SK-N-SH (cell line): ENCODE data around the gene DYNLT2B. TPM values are rescaled to one million over a fixed set of nuclear protein-coding genes. Genes with fewer than 3 reads are reported as not detected.
A peak's percentile ranks its signal among the peaks of the same experiment; 100 is the strongest.
"Not testable (repeated sequence)": the region's sequence is repeated elsewhere in the genome, so short reads cannot be mapped to it uniquely, and the experiment has no call there.

Experiments used
- CTCF ChIA-PET: fragments of 300-600, 350-600 bp; formaldehyde crosslinking; extraction: SDS; loops from one replicate; lab custom pipeline; 2021; lab: Yijun Ruan, JAX
- POLR2A ChIA-PET: fragments of 350-600 bp; sonication (Branson Sonifier 250); formaldehyde crosslinking; extraction: SDS; loops from one replicate; lab custom pipeline; 2020; ENCODE audit warnings: antibody characterized with exemption, inconsistent platforms; lab: Yijun Ruan, JAX
- DNase-seq: peaks from one replicate; pipeline ENCODE4 v3.0.0; 2012
- H2AFZ ChIP-seq: fragments of 200-600 bp; sonication (generic); 2 replicates; pipeline ENCODE4 v1.8.1; 2016; ENCODE audit warnings: antibody characterized with exemption, mild to moderate bottlenecking, low read depth
- H3F3A ChIP-seq: fragments of 200-600 bp; sonication (generic); replicated peaks from 2 replicates; pipeline ENCODE3; 2016; ENCODE audit warnings: antibody characterized with exemption, mild to moderate bottlenecking; ENCODE audit not compliant: insufficient read depth
- H3K27ac ChIP-seq, 2 experiments: fragments of 200-500 bp in 1 of 2; fragments of 200-600 bp in 1 of 2; sonication (Bioruptor generic) in 1 of 2; sonication (generic), shearing (Covaris generic) in 1 of 2; 2 replicates each; pipeline versions ENCODE4 v1.5.1 to v1.6.1; 2014 to 2016; ENCODE audit warnings: low read depth in 2 of 2, inconsistent platforms in 1 of 2, low read length in 1 of 2, mild to moderate bottlenecking in 1 of 2, mixed read lengths in 1 of 2
- H3K27me3 ChIP-seq: fragments of 200-600 bp; sonication (generic), shearing (Covaris generic); 2 replicates; pipeline ENCODE4 v1.6.1; 2016; ENCODE audit warnings: mixed run types; ENCODE audit not compliant: insufficient read depth
- H3K36me3 ChIP-seq, 2 experiments: fragments of 200-500 bp in 1 of 2; fragments of 200-600 bp in 1 of 2; sonication (Bioruptor generic) in 1 of 2; sonication (generic) in 1 of 2; replicated peaks in 1 of 2; 2 replicates each; pipeline versions ENCODE3 to v1.5.1; 2014 to 2016; ENCODE audit warnings: low read length in 1 of 2, mild to moderate bottlenecking in 1 of 2; ENCODE audit not compliant: insufficient read depth in 2 of 2, control insufficient read depth in 1 of 2
- H3K4me1 ChIP-seq, 2 experiments: fragments of 200-500 bp in 1 of 2; fragments of 200-600 bp in 1 of 2; sonication (Bioruptor generic) in 1 of 2; sonication (generic), shearing (Covaris generic) in 1 of 2; 2 replicates each; pipeline versions ENCODE4 v1.5.1 to v1.6.1; 2014 to 2016; ENCODE audit warnings: low read depth in 1 of 2, low read length in 1 of 2, mixed run types in 1 of 2; ENCODE audit not compliant: insufficient read depth in 2 of 2, control insufficient read depth in 1 of 2
- H3K4me2 ChIP-seq: fragments of 200-600 bp; sonication (generic), shearing (Covaris generic); 2 replicates; pipeline ENCODE4 v1.6.1; 2017; ENCODE audit warnings: mixed run types
- H3K4me3 ChIP-seq, 2 experiments: fragments of 200-500 bp in 1 of 2; fragments of 200-600 bp in 1 of 2; sonication (Bioruptor generic) in 1 of 2; sonication (generic), shearing (Covaris generic) in 1 of 2; 2 replicates each; pipeline versions ENCODE4 v1.5.1 to v1.8.1; 2014 to 2016; ENCODE audit warnings: low read depth in 2 of 2, inconsistent platforms in 1 of 2, low read length in 1 of 2, mild to moderate bottlenecking in 1 of 2, mixed read lengths in 1 of 2, moderate library complexity in 1 of 2
- H3K79me2 ChIP-seq: fragments of 200-600 bp; sonication (generic); 2 replicates; pipeline ENCODE4 v1.8.1; 2017; ENCODE audit warnings: mild to moderate bottlenecking; ENCODE audit not compliant: insufficient read depth
- H3K9ac ChIP-seq: fragments of 200-600 bp; sonication (generic); 2 replicates; pipeline ENCODE4 v1.6.1; 2017; ENCODE audit warnings: mixed run types
- H3K9me2 ChIP-seq: fragments of 200-600 bp; sonication (generic); 2 replicates; pipeline ENCODE4 v1.6.1; 2017; ENCODE audit warnings: mixed run types
- H3K9me3 ChIP-seq: fragments of 200-600 bp; sonication (generic); 2 replicates; pipeline ENCODE4 v1.6.1; 2017; ENCODE audit warnings: mixed run types, mild to moderate bottlenecking, moderate library complexity
- H4K20me1 ChIP-seq: fragments of 200-600 bp; sonication (generic); 2 replicates; pipeline ENCODE4 v1.6.1; 2017; ENCODE audit warnings: mild to moderate bottlenecking, mixed run types; ENCODE audit not compliant: insufficient read depth
- CHD2 ChIP-seq: fragments of 150-350 bp; IDR thresholded peaks from 2 replicates; pipeline ENCODE4 v1.6.1; 2018; ENCODE audit warnings: low read length; ENCODE audit not compliant: partially characterized antibody
- ELF1 ChIP-seq: IDR thresholded peaks from 2 replicates; pipeline ENCODE4 v1.4.0; 2012
- FOXJ3 ChIP-seq: sonication (generic); formaldehyde crosslinking; IDR thresholded peaks from 2 replicates; pipeline ENCODE4 v1.5.1; 2020; ENCODE audit warnings: mild to moderate bottlenecking, missing genetic modification reagents
- GABPA ChIP-seq: IDR thresholded peaks from 2 replicates; pipeline ENCODE4 v1.4.0; 2012; ENCODE audit warnings: low read depth, mild to moderate bottlenecking
- NFIC ChIP-seq: IDR thresholded peaks from 2 replicates; pipeline ENCODE4 v1.4.0; 2012; ENCODE audit warnings: borderline replicate concordance
- RAD21 ChIP-seq: IDR thresholded peaks from 2 replicates; pipeline ENCODE4 v1.6.1; 2012; ENCODE audit warnings: mild to moderate bottlenecking, low read length
- RFX5 ChIP-seq: IDR thresholded peaks from 2 replicates; pipeline ENCODE4 v1.6.1; 2012; ENCODE audit warnings: mild to moderate bottlenecking, improper control_type of control experiment, low read length
- SIN3A ChIP-seq: IDR thresholded peaks from 2 replicates; pipeline ENCODE4 v1.6.1; 2012; ENCODE audit warnings: low read depth, mild to moderate bottlenecking, low read length, moderate library complexity, borderline replicate concordance
- TAF1 ChIP-seq: IDR thresholded peaks from 2 replicates; pipeline ENCODE4 v1.6.1; 2012; ENCODE audit warnings: low read depth, mild to moderate bottlenecking, low read length, moderate library complexity, borderline replicate concordance
- TCF12 ChIP-seq: IDR thresholded peaks from 2 replicates; pipeline ENCODE4 v1.4.0; 2012
- YY1 ChIP-seq: IDR thresholded peaks from 2 replicates; pipeline ENCODE4 v1.4.0; 2012; ENCODE audit warnings: low read depth, mild to moderate bottlenecking
- WGBS: methylation state at CpG from one replicate; pipeline ENCODE4 v1.1.6; 2017; ENCODE audit warnings: low lambda C conversion rate; 5-methylcytosine and 5-hydroxymethylcytosine counted together
- polyA plus RNA-seq, 3 experiments: library from polyadenylated mRNA; depleted of rRNA; stranded (reverse); fragments of >200 nt; gene quantifications; 2 replicates each; pipeline ENCODE4 v1.2.3, GENCODE V29; 2012
- TF ChIP-seq, protein P1 (sequence below): IDR thresholded peaks from 2 replicates; pipeline ENCODE4; 2012
- TF ChIP-seq, protein P2 (sequence below): IDR thresholded peaks from 2 replicates; pipeline ENCODE4 v1.4.0; 2012; ENCODE audit warnings: low read depth, borderline replicate concordance
- TF ChIP-seq, protein P3 (sequence below): fragments of 150-350 bp; IDR thresholded peaks from 2 replicates; pipeline ENCODE4 v1.6.1; 2017; ENCODE audit warnings: antibody characterized with exemption, low read length, low read depth, borderline replicate concordance
- TF ChIP-seq, protein P4 (sequence below): fragments of 200-600 bp; sonication (generic); IDR thresholded peaks from 2 replicates; pipeline ENCODE4 v1.6.1; 2017; ENCODE audit warnings: antibody characterized with exemption, mild to moderate bottlenecking, moderate library complexity

DYNLT2B gene
- polyA plus RNA-seq, 1 of the 3 experiments (the other 2 are of a cell fraction): 31.7 TPM

DNA sequence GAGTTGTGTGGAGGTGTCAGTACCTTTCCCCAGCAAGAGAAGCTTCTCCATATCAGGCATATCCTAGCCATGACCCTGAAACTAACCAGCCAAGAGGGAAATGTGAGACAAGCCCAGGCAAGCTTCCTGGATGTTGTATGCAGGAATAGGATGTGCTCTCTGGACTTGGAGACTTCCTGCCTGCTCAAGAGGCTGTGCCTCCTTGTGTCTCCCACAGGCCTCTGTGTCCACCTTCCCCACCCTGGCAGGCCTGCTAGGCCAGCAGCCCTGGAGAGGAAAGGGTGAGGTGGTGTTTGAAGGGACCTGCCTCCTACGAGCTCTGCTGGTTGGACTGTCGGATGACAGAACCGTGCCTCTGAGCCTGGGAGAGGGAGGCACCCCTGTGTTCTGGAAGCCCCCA is 2.1 kb upstream of the DYNLT2B start:
- TF ChIP-seq, protein P1, sequence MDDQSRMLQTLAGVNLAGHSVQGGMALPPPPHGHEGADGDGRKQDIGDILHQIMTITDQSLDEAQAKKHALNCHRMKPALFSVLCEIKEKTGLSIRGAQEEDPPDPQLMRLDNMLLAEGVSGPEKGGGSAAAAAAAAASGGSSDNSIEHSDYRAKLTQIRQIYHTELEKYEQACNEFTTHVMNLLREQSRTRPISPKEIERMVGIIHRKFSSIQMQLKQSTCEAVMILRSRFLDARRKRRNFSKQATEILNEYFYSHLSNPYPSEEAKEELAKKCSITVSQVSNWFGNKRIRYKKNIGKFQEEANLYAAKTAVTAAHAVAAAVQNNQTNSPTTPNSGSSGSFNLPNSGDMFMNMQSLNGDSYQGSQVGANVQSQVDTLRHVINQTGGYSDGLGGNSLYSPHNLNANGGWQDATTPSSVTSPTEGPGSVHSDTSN: no peak
- TF ChIP-seq RAD21: no peak
- no peak for TF ChIP-seq SIN3A
- TF ChIP-seq, protein P2, sequence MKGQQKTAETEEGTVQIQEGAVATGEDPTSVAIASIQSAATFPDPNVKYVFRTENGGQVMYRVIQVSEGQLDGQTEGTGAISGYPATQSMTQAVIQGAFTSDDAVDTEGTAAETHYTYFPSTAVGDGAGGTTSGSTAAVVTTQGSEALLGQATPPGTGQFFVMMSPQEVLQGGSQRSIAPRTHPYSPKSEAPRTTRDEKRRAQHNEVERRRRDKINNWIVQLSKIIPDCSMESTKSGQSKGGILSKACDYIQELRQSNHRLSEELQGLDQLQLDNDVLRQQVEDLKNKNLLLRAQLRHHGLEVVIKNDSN: no peak
- TF ChIP-seq YY1: no peak
- TF ChIP-seq RFX5: no peak
- TF ChIP-seq, protein P3, sequence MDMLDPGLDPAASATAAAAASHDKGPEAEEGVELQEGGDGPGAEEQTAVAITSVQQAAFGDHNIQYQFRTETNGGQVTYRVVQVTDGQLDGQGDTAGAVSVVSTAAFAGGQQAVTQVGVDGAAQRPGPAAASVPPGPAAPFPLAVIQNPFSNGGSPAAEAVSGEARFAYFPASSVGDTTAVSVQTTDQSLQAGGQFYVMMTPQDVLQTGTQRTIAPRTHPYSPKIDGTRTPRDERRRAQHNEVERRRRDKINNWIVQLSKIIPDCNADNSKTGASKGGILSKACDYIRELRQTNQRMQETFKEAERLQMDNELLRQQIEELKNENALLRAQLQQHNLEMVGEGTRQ: no peak
- no peak for TF ChIP-seq NFIC
- no peak for TF ChIP-seq TAF1
- no peak for TF ChIP-seq ELF1
- TF ChIP-seq TCF12: no peak
- TF ChIP-seq, protein P4, sequence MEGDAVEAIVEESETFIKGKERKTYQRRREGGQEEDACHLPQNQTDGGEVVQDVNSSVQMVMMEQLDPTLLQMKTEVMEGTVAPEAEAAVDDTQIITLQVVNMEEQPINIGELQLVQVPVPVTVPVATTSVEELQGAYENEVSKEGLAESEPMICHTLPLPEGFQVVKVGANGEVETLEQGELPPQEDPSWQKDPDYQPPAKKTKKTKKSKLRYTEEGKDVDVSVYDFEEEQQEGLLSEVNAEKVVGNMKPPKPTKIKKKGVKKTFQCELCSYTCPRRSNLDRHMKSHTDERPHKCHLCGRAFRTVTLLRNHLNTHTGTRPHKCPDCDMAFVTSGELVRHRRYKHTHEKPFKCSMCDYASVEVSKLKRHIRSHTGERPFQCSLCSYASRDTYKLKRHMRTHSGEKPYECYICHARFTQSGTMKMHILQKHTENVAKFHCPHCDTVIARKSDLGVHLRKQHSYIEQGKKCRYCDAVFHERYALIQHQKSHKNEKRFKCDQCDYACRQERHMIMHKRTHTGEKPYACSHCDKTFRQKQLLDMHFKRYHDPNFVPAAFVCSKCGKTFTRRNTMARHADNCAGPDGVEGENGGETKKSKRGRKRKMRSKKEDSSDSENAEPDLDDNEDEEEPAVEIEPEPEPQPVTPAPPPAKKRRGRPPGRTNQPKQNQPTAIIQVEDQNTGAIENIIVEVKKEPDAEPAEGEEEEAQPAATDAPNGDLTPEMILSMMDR: no peak
- no peak for TF ChIP-seq FOXJ3 (CRISPR knock-in tag)
- no peak for TF ChIP-seq CHD2
- TF ChIP-seq GABPA: no peak
- Histone ChIP-seq H3K4me3 (no peak overlapping the region), H3K9me2 (no peaks in the 10 kb centered on the region), H3K4me1 (no peaks in the 10 kb centered on the region; a peak in 1 of 4 replicates), H3K27ac (peak overlapping the region in 1 of 2 experiments; percentile 8; a peak in 1 of 4 replicates), H3K36me3 (peaks cover 0 to 4% of the 10 kb centered on the region in 2 experiments), H3K4me2 (no peak overlapping the region), H3K79me2 (peaks cover 15% of the 10 kb centered on the region), H3F3A (peaks cover 10% of the 10 kb centered on the region), H4K20me1 (no peaks in the 10 kb centered on the region), H3K9ac (no peak overlapping the region), H3K27me3 (no peaks in the 10 kb centered on the region), H3K9me3 (no peaks in the 10 kb centered on the region), H2AFZ (no peak overlapping the region)
- ChIA-PET CTCF (no interaction called here), POLR2A (no interaction called here)
- WGBS: no CpG with 5 or more reads among the region's 3 CpGs
- no peak for DNase-seq

DNA sequence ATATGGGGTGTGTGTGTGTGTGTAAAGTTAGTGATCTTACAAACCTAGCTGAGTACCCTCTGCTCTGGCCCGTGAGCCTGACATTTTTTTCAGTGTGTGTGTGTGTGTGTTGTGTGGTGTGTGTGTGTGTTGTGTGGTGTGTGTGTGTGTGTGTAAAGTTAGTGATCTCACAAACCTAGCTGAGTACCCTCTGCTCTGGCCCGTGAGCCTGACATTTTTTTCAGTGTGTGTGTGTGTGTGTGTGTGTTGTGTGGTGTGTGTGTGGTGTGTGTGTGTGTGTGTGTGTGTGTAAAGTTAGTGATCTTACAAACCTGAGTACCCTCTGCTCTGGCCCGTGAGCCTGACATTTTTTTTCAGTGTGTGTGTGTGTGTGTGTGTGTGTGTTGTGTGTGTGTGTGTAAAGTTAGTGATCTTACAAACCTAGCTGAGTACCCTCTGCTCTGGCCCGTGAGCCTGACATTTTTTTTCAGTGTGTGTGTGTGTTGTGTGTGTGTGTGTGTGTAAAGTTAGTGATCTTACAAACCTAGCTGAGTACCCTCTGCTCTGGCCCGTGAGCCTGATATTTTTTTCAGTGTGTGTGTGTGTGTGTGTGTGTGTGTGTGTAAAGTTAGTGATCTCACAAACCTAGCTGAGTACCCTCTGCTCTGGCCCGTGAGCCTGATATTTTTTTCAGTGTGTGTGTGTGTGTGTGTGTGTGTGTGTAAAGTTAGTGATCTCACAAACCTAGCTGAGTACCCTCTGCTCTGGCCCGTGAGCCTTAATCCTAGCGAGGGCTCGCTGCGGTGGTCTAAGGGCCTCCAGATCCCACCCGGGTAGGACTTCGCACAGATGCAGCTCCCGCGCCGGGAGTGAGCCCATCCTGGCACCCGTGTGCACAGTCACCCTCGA is 997 bp downstream of the DYNLT2B start:
- WGBS: 13% methylated on average over 12 of the region's 17 CpGs
- not testable (repeated sequence) for H3K4me1 ChIP-seq, H4K20me1 ChIP-seq, H3F3A ChIP-seq, H3K9me2 ChIP-seq, H3K9me3 ChIP-seq, H3K36me3 ChIP-seq, DNase-seq, H3K27me3 ChIP-seq
- CTCF ChIA-PET: interaction anchor here (0.7 kb wide), 1 partner anchor 1185 kb away, joined by 4 read pairs; no protein-coding TSS in a partner anchor
- Histone ChIP-seq H3K4me3 (peak overlapping the region; percentile 60 to 93), H3K27ac (peak overlapping the region; percentile 90 to 93), H3K4me2 (peak overlapping the region; percentile 83), H2AFZ (peak overlapping the region; percentile 89; the same call in 1 of the 2 replicates), H3K9ac (peak overlapping the region; percentile 94), H3K79me2 (peaks cover 15% of the 10 kb centered on the region)
- POLR2A ChIA-PET: interaction anchor here (0.6 to 1.5 kb wide), 5 partner anchors 32 to 212 kb away, joined by 3 to 7 read pairs (median 4); partner anchors contain the start of gene UBXN7
